Measurements from ENCODE around the gene EFNB1. TPM values are rescaled to one million over a fixed set of nuclear protein-coding genes. Genes with fewer than 3 reads are reported as not detected.

Gene EFNB1
- polyA plus RNA-seq, 3 donors, result 4.7 to 6.6 (median 5.4) TPM

GRCh38 chrX:68823413-68824151, 5.2 kb upstream of the EFNB1 start:
- peaks cover 7 to 8% of the 10 kb centered on the region in 2 donors for H3K4me1 ChIP-seq (ENCODE audit: control insufficient read depth in 1 of 2, insufficient read depth in 2 of 2, low read length in 2 of 2)
- no peaks in the 10 kb centered on the region for H3K79me2 ChIP-seq (ENCODE audit: insufficient read depth, low read length)
- DNase-seq, result no peak
- H4K20me1 ChIP-seq (ENCODE audit: insufficient read depth, low read length), result no peaks in the 10 kb centered on the region
- H3K4me3 Mint-ChIP-seq, result no peak overlapping the region
- peaks cover 3 to 11% (median 4%) of the 10 kb centered on the region in 3 donors for H3K27me3 Mint-ChIP-seq (ENCODE audit: low read depth in 3 of 3)
- 94% methylated on average over 6 of the region's 10 CpGs for WGBS (ENCODE audit: insufficient coverage)
- H3K4me2 ChIP-seq (replicated peaks; ENCODE audit: extremely low read depth, low read length, poor library complexity, severe bottlenecking), result no peak overlapping the region
- H3K36me3 Mint-ChIP-seq, result no peaks in the 10 kb centered on the region
- intact Hi-C loops (cut with micrococcal nuclease), result loop anchor here in 1 of 2 donors (10.0 kb wide), 1 partner anchor 461 kb away; no protein-coding TSS in a partner anchor
- H2AFZ ChIP-seq (ENCODE audit: insufficient read depth, low read depth, low read length, poor library complexity, severe bottlenecking), result no peak overlapping the region
- peaks cover 0 to 2% (median 0%) of the 10 kb centered on the region in 7 donors for H3K9me3 Mint-ChIP-seq
- H3K4me1 Mint-ChIP-seq, result peaks cover 10% of the 10 kb centered on the region
- H3K27ac Mint-ChIP-seq, result no peak overlapping the region
- H3K9me3 ChIP-seq (replicated peaks in 1 of 2; ENCODE audit: control insufficient read depth in 1 of 2, insufficient read depth in 1 of 2, low read length in 2 of 2), result no peaks in the 10 kb centered on the region
- H3K4me3 ChIP-seq (replicated peaks in 1 of 3; ENCODE audit: low read depth in 2 of 3, low read length in 3 of 3), result no peak overlapping the region
- no peaks in the 10 kb centered on the region for H3K36me3 ChIP-seq (replicated peaks in 1 of 2; ENCODE audit: control insufficient read depth in 1 of 2, insufficient read depth in 2 of 2, low read length in 2 of 2)
- no peak overlapping the region for H3K9ac ChIP-seq (ENCODE audit: insufficient read depth, low read length, poor library complexity, severe bottlenecking)
- TF ChIP-seq CTCF (IDR thresholded peaks at IDR 0.05), result no peak
- no peak overlapping the region for H3K27ac ChIP-seq (ENCODE audit: low read depth in 1 of 2, low read length in 2 of 2)
- no peaks in the 10 kb centered on the region for H3K27me3 ChIP-seq (ENCODE audit: control insufficient read depth in 2 of 2, insufficient read depth in 2 of 2, low read length in 2 of 2)

- Histone ChIP-seq H3K4me2 (replicated peaks; ENCODE audit: extremely low read depth, low read length, poor library complexity, severe bottlenecking) (no peak overlapping the region), H3K79me2 (ENCODE audit: insufficient read depth, low read length) (no peaks in the 10 kb centered on the region), H2AFZ (ENCODE audit: insufficient read depth, low read depth, low read length, poor library complexity, severe bottlenecking) (no peak overlapping the region), H3K36me3 (replicated peaks in 1 of 2; ENCODE audit: control insufficient read depth in 1 of 2, insufficient read depth in 2 of 2, low read length in 2 of 2) (no peaks in the 10 kb centered on the region), H3K27ac (ENCODE audit: low read depth in 1 of 2, low read length in 2 of 2) (no peak overlapping the region), H4K20me1 (ENCODE audit: insufficient read depth, low read length) (no peaks in the 10 kb centered on the region), H3K27me3 (ENCODE audit: control insufficient read depth in 2 of 2, insufficient read depth in 2 of 2, low read length in 2 of 2) (no peaks in the 10 kb centered on the region), H3K4me3 (replicated peaks in 1 of 3; ENCODE audit: low read depth in 2 of 3, low read length in 3 of 3) (no peak overlapping the region), H3K4me1 (ENCODE audit: control insufficient read depth in 1 of 2, insufficient read depth in 2 of 2, low read length in 2 of 2) (peaks cover 8 to 10% of the 10 kb centered on the region in 2 donors), H3K9ac (ENCODE audit: insufficient read depth, low read length, poor library complexity, severe bottlenecking) (no peak overlapping the region), H3K9me3 (replicated peaks in 1 of 2; ENCODE audit: control insufficient read depth in 1 of 2, insufficient read depth in 1 of 2, low read length in 2 of 2) (no peaks in the 10 kb centered on the region)
- no peak overlapping the region for H3K27ac Mint-ChIP-seq
- no peak for DNase-seq
- H3K9me3 Mint-ChIP-seq, result peaks cover 0 to 2% (median 0%) of the 10 kb centered on the region in 7 donors
- H3K27me3 Mint-ChIP-seq (ENCODE audit: low read depth in 3 of 3), result peaks cover 3 to 9% (median 8%) of the 10 kb centered on the region in 3 donors
- H3K36me3 Mint-ChIP-seq, result no peaks in the 10 kb centered on the region
- TF ChIP-seq CTCF (IDR thresholded peaks at IDR 0.05), result no peak
- peaks cover 12% of the 10 kb centered on the region for H3K4me1 Mint-ChIP-seq
- intact Hi-C loops (cut with micrococcal nuclease), result loop anchor here in 1 of 2 donors (10.0 kb wide), 1 partner anchor 461 kb away; no protein-coding TSS in a partner anchor
- no peak overlapping the region for H3K4me3 Mint-ChIP-seq
These were observed 4.7 kb upstream of the EFNB1 start for GRCh38 chrX:68824152-68824433.

All from CD14-positive monocyte (primary cell).